ENCODE measurements around the gene BAG2.

The BAG2 gene

GRCh38 chr6:57177545-57178265 lies 5.6 kb downstream of the BAG2 start:
- no peak for DNase-seq

GRCh38 chr6:57180596-57180995 lies 8.5 kb downstream of the BAG2 start:
- no peak for DNase-seq

GRCh38 chr6:57182017-57182432 lies 9.9 kb downstream of the BAG2 start:
- DNase-seq, result no peak

GRCh38 chr6:57183336-57183735 lies 11.2 kb downstream of the BAG2 start:
- no peak for DNase-seq

- no peak for DNase-seq
Measured at GRCh38 chr6:57190140-57190539, 18.0 kb downstream of the BAG2 start.

- no peak for DNase-seq
Measured at GRCh38 chr6:57193177-57193576, 21.1 kb downstream of the BAG2 start.

- DNase-seq, result no peak
Measured at GRCh38 chr6:57195457-57195856, 23.3 kb downstream of the BAG2 start.

GRCh38 chr6:57198926-57199636 lies 27.0 kb downstream of the BAG2 start:
- no peak for DNase-seq

- no peak for DNase-seq
Measured at GRCh38 chr6:57201718-57202117, 29.6 kb downstream of the BAG2 start.

- DNase-seq, result no peak
Measured at GRCh38 chr6:57205550-57206328, 33.6 kb downstream of the BAG2 start.

- DNase-seq, result no peak
Measured at GRCh38 chr6:57207141-57207540, 35.0 kb downstream of the BAG2 start.

- no peak for DNase-seq
Measured at GRCh38 chr6:57207872-57208271, 35.7 kb downstream of the BAG2 start.

- DNase-seq, result no peak
Measured at GRCh38 chr6:57209030-57209429, 36.9 kb downstream of the BAG2 start.

- DNase-seq, result no peak
Measured at GRCh38 chr6:57210060-57210459, 37.9 kb downstream of the BAG2 start.

- DNase-seq, result no peak
Measured at GRCh38 chr6:57215260-57215659, 43.1 kb downstream of the BAG2 start.

- DNase-seq, result no peak
Measured at GRCh38 chr6:57216235-57217101, 44.3 kb downstream of the BAG2 start.

- DNase-seq, result no peak
Measured at GRCh38 chr6:57217270-57217669, 45.1 kb downstream of the BAG2 start.

- no peak for DNase-seq
Measured at GRCh38 chr6:57220083-57220703, 48.1 kb downstream of the BAG2 start.

- DNase-seq, result peak; percentile 47 to 63
Measured at GRCh38 chr6:57221191-57221935, 49.2 kb downstream of the BAG2 start.

- peak; percentile 82 to 84 for DNase-seq
Measured at GRCh38 chr6:57221936-57222742, 50.0 kb downstream of the BAG2 start, which contains the start of gene RAB23. Gene RAB23, minus strand, starts transcription at chr6:57222307. Its CDS starts 11,927 bp downstream, at chr6:57210380.

- peak in 1 of 2 donors; percentile 11 for DNase-seq
Measured at GRCh38 chr6:57222743-57223077, 50.6 kb downstream of the BAG2 start.
